GM11168 (cell line): ENCODE results near the gene CLIC5.

Experiments
- in situ Hi-C: fragments of 300-500 bp; cut with MboI; formaldehyde crosslinking; loops from one replicate; pipeline ENCODE4 v1.12.0; 2022; ENCODE audit warnings: low sequenced_read_pairs; ENCODE audit not compliant: unreplicated experiment

Gene CLIC5

GRCh38 chr6:46036911-46037310 lies 21.3 kb upstream of the CLIC5 start:
- in situ Hi-C loops, result no loop called here

DNA sequence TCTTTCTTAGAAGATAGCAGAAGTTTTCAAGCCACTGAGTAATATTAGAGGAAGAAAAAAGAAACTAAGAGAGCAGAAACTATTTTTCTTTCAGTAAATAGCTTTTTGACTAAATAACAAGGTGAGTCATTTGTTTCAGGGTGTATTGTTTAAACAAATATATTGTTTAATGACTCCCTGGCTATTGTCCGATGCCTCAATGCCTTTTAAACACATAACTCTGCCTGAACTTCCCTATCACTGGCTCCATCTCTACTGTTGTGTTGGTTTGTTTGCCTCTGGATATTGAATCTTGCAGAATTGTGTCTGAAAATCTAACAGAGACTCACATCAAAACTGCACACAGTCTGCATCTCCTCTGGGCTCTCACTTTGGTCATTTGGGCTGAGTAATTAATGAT lies 19.6 kb upstream of the CLIC5 start:
- in situ Hi-C loops, result no loop called here

- in situ Hi-C loops, result no loop called here
Measured at GRCh38 chr6:46032110-46032998, 16.7 kb upstream of the CLIC5 start.

DNA sequence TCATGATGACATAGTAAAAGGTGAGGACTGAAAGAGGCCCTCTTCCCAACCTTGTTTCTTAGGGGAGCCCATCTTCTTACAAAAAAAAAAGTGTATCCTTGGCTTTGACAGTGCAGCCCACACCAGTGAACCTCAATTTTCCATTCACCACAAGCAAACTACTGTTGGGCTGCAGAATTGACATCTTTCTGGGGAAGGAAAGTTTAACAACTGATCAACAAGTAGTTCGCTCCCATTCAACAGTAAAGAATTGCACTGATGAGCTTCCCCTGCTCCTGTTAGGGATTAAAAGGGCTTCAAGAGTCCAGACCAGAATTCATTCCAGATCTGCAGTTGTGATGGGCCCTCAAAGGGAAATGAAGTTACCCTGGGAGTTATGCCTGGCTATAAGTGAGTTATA lies 13.9 kb upstream of the CLIC5 start:
- in situ Hi-C loops, result no loop called here

- in situ Hi-C loops, result no loop called here
Measured at GRCh38 chr6:46026307-46026706, 10.6 kb upstream of the CLIC5 start.

- in situ Hi-C loops, result no loop called here
Measured at GRCh38 chr6:46025573-46025972, 9.9 kb upstream of the CLIC5 start.

GRCh38 chr6:46024124-46024769 lies 8.6 kb upstream of the CLIC5 start:
- in situ Hi-C loops, result no loop called here

GRCh38 chr6:46023216-46023915 lies 7.7 kb upstream of the CLIC5 start:
- in situ Hi-C loops, result no loop called here

- in situ Hi-C loops, result no loop called here
Measured at GRCh38 chr6:46022106-46022948, 6.7 kb upstream of the CLIC5 start.

DNA sequence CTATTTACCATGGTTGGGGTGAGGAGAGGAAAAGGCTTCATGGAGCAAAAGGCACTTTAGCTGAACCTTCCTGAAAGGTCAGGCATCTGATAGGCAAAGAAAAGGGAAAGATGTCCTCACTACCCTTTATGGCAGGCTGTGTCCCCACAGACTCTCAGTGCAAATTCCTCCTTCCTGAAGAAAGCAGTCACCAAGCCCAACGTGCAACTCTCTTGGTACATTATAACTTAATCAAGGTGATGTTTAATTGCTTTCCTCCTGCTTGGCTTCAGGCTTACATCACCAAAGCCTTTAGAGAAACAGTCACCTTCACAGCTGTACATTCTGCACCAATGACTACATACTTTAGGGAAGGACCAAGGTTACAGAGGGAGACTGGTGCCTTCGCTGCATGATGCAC lies 2.1 kb upstream of the CLIC5 start:
- in situ Hi-C loops, result no loop called here

- in situ Hi-C loops, result no loop called here
Measured at GRCh38 chr6:46016063-46016608, 476 bp upstream of the CLIC5 start.

DNA sequence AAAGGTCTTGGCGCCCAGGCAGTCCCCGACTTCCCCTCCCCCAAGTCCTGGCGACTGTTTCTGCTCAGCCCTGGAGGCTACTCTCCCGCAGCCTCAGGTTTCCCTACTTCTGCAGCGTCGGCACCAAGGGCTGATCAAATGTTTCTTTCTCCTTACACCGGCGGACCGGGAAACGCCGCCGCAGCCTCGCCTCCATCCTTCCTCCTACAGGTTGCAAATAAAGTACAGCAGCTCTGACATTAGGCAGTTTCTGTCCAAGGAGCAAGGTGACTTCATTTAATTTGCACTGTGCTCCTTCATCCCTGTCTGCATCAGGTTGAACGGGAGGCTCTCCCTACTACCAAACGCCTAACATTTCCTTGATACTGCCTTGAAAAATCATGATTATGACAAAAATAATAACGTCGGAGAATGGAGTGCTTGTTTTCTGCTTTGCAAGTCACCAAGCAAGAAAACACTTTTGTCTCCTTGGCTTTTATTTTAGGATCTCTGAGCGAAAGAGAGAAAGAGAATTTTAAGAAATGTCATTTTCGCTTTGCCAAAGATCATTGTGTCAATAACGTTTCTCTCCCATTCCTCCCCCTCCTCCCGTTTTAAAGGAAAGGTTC lies 1.0 kb downstream of the CLIC5 start:
- in situ Hi-C loops, result no loop called here

GRCh38 chr6:46014046-46014445 lies 1.6 kb downstream of the CLIC5 start:
- in situ Hi-C loops, result no loop called here

DNA sequence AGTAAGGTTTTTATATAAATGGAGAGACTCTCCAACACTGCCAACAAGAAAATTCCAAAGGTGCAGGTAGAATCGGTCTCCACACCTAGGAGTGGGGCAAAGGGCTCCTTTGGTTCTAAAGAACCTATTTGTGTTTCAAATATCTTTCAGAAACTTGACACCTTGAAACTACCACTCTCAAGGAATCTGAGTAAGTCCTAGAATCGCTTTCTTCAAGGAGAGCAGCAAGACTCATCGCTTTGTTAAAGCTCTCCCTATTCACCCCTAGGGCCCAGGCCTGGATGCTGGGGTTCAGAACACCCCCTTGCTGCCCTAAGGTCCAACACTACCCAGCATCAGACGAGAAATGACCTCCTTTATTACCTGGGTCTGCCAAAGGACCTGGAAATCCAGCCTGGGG lies 2.0 kb downstream of the CLIC5 start:
- in situ Hi-C loops, result no loop called here

DNA sequence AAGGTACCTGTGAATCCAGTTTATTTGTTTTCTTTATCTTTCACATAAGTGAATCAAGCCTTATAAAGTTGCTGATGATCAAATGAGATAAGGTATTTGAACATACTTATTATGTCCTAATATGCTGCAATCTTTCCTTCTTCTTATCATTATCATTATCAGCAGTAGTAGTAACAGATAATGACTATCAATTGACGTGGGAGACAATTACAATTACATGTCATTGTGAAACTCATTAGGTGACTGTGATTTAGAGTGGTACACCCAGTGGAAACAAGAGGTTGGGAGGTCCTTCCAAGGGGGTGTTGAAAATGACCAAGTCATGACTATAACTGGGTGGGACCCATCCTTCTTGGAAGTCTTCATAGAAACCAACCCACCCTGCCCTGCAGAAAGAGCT lies 2.8 kb downstream of the CLIC5 start:
- in situ Hi-C loops, result no loop called here

- in situ Hi-C loops, result no loop called here
Measured at GRCh38 chr6:46011188-46012085, 4.2 kb downstream of the CLIC5 start.

DNA sequence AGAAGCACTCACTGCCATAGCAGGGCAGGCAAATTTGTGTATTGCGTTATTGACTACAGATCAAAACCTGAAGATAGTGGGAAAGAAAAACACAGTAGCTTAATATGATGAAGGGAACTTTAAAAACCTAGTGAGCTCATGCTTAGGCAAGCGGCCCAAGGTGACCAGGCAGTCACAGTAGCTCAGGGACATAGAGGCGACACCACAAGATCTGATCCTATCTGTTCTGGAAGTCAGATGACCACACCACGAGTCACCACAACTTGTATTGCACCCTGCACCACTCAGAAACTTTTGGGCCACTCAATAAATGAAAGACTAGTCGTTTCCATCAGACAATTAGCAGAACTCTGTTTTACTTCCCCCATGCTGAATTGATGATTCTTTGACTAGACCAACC lies 4.9 kb downstream of the CLIC5 start:
- in situ Hi-C loops, result no loop called here

DNA sequence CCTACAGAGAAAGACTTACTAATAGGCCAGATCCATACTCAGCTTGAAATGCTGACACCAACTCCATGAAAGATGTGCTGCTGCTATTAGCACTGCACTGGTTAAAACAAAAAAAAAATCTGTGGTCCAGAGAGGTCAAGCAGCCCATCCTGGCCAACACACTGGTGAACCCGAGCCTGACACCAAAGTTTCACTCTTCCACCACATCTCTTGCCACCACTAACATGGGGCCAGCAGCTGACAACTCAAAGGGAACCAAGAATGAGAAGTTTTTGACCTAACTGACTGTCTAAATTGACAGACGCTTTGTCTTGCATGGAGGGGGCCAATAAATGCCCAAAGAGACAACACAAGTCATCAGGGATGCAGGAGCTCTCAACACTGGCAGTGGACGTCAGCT lies 5.4 kb downstream of the CLIC5 start:
- in situ Hi-C loops, result no loop called here

GRCh38 chr6:46002264-46002663 lies 13.4 kb downstream of the CLIC5 start:
- in situ Hi-C loops, result no loop called here
